NT2/D1 (cell line): ENCODE data around the gene OR10G3.
A peak's percentile ranks its signal among the peaks of the same experiment; 100 is the strongest.

ENCODE experiments used
- DNase-seq: peaks from one replicate; pipeline ENCODE4 v3.0.0-alpha.2; 2011; ENCODE audit warnings: low read depth, low spot score
- H3K27me3 ChIP-seq: 2 replicates; pipeline ENCODE4 v1.6.0; 2011; ENCODE audit warnings: mild to moderate bottlenecking; ENCODE audit not compliant: insufficient read length, insufficient read depth
- H3K36me3 ChIP-seq: 2 replicates; pipeline ENCODE4 v1.6.1; 2011; ENCODE audit warnings: mild to moderate bottlenecking, low read length, mixed read lengths; ENCODE audit not compliant: insufficient read depth, insufficient read length
- H3K4me1 ChIP-seq: 2 replicates; pipeline ENCODE4 v1.5.1; 2011; ENCODE audit not compliant: insufficient read depth, insufficient read length
- H3K4me3 ChIP-seq: 2 replicates; pipeline ENCODE4 v1.5.1; 2011; ENCODE audit warnings: low read depth; ENCODE audit not compliant: insufficient read length
- H3K9ac ChIP-seq: 2 replicates; pipeline ENCODE4 v1.6.0; 2011; ENCODE audit warnings: low read depth; ENCODE audit not compliant: insufficient read length
- H3K9me3 ChIP-seq: 2 replicates; pipeline ENCODE4 v1.5.1; 2011; ENCODE audit warnings: mild to moderate bottlenecking, low read length; ENCODE audit not compliant: insufficient read depth
- SUZ12 ChIP-seq: IDR thresholded peaks from 2 replicates; pipeline ENCODE4 v1.6.1; 2011; ENCODE audit not compliant: insufficient read length, insufficient read depth; ENCODE audit errors: extremely low read depth
- YY1 ChIP-seq: IDR thresholded peaks from 2 replicates; pipeline ENCODE4 v1.6.1; 2011; ENCODE audit not compliant: insufficient read length, insufficient read depth
- ZNF274 ChIP-seq: IDR thresholded peaks from 2 replicates; pipeline ENCODE4 v1.6.1; 2011; ENCODE audit warnings: mild to moderate bottlenecking, low read depth, low read length

The OR10G3 gene

DNA sequence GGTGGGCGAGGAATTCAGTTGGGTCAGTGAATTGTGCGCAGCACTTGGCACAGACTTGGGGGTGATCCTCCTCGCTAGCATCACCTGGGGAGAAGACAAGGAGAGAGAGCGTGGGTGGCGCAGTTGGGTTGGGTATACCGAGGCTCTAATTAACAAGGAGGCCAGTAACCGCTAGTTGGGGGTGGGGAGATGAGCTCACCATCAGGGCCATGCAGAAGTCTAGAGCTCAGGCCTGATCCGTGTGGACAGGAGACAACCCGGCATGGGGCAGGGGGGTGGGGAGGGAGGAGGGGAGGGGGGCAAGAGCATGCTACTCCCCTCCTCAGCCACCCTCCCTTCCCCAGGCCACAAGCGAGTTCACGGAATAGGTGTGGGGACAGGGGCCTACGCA is 54.3 kb downstream of the OR10G3 start:
- H3K9ac ChIP-seq = peak overlapping the region; percentile 82
- H3K27me3 ChIP-seq = no peaks in the 10 kb centered on the region
- no peak for TF ChIP-seq ZNF274
- TF ChIP-seq SUZ12 = no peak
- no peak for TF ChIP-seq YY1
- no peak for DNase-seq
- H3K36me3 ChIP-seq = peaks cover 41% of the 10 kb centered on the region
- peaks cover 21% of the 10 kb centered on the region for H3K4me1 ChIP-seq
- H3K4me3 ChIP-seq = peak overlapping the region; percentile 60
- no peaks in the 10 kb centered on the region for H3K9me3 ChIP-seq

DNA sequence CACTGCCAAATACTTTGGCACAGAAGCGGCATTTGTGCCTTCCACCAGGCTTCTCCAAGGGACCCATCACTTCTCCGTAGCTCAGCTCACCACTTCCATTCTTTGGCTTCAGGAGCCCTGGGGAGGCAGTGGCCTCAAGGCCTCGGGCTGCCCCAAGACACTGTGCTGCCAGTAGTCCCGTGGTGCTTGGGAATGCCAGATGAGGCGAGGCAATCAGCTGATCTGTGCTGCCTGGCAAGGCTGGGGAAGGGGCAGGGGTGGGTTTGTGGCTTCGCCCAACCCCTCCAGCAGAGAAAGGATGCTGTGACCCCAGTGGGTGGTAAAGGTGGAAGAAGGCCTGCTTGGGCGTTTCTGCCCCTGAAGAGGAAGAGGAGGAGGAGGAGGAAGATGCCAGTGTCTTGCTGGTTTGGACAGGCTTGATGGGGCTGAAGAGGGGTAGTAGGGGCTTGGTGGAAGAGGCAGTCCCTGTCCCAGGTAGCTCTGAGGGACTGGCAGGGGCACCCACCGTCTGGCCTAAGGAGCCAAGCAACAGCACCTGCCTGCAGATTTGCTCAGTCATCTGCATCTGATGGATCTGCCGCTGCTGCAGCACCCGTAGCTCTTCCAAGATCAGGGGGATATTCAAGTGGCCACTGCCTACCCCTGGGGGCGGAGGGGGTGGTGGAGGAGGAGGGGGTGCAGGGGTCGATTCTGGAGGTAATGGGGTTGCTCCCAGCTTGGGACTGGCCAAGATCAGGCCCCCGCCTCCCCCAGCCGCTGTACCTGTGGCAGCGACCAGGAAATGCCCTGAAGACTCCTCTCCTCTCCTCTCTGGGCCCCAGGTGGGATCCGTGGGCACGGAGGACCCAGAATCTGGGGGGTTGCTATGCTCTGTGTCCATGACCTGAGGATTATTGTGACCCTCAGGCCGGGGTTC is 55.0 kb downstream of the OR10G3 start:
- no peak for DNase-seq
- TF ChIP-seq YY1 (no peak), ZNF274 (no peak), SUZ12 (no peak)
- Histone ChIP-seq H3K9me3 (no peaks in the 10 kb centered on the region), H3K4me3 (peak overlapping the region; percentile 60), H3K9ac (peak overlapping the region; percentile 82), H3K36me3 (peaks cover 48% of the 10 kb centered on the region), H3K4me1 (peaks cover 21% of the 10 kb centered on the region), H3K27me3 (no peaks in the 10 kb centered on the region)

GRCh38 chr14:21523203-21523602 is 56.7 kb downstream of the OR10G3 start:
- Histone ChIP-seq H3K36me3 (peaks cover 48% of the 10 kb centered on the region), H3K4me1 (peaks cover 21% of the 10 kb centered on the region), H3K9ac (no peak overlapping the region)

GRCh38 chr14:21521501-21521900 is 58.4 kb downstream of the OR10G3 start:
- Histone ChIP-seq H3K9ac (no peak overlapping the region), H3K9me3 (no peaks in the 10 kb centered on the region), H3K4me3 (no peak overlapping the region), H3K4me1 (peaks cover 21% of the 10 kb centered on the region), H3K36me3 (peaks cover 48% of the 10 kb centered on the region), H3K27me3 (no peaks in the 10 kb centered on the region)
- TF ChIP-seq ZNF274 = no peak
- TF ChIP-seq YY1 = no peak
- TF ChIP-seq SUZ12 = no peak
- no peak for DNase-seq

More at GRCh38 chr14:21523203-21523602, 56.7 kb downstream of the OR10G3 start:
- no peak for TF ChIP-seq SUZ12
- no peak for TF ChIP-seq YY1
- TF ChIP-seq ZNF274 = no peak
- Histone ChIP-seq H3K27me3 (no peaks in the 10 kb centered on the region), H3K9me3 (no peaks in the 10 kb centered on the region), H3K4me3 (no peak overlapping the region)
- DNase-seq = no peak

DNA sequence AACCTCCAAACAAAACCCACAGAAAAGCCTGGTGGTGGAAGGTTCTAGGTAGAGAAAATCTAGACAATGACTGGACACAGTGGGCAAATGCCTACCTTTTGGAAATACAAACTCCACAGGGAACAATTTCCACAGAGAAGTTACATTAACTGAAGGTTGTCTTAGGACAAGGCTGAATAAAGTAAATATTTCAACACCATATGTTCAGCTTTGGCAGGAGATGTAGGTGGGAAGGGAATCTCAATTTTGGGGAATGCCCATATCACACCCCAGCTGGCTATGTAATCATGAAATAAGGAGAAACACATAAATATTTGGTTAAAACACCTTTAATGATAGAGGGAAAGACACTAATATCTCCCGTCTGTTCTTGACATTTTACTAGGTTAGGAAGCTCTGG is 59.1 kb downstream of the OR10G3 start:
- no peak for TF ChIP-seq ZNF274
- TF ChIP-seq YY1 = no peak
- TF ChIP-seq SUZ12 = no peak
- Histone ChIP-seq H3K27me3 (no peaks in the 10 kb centered on the region), H3K4me3 (no peak overlapping the region), H3K36me3 (peaks cover 48% of the 10 kb centered on the region), H3K9me3 (no peaks in the 10 kb centered on the region), H3K4me1 (peaks cover 21% of the 10 kb centered on the region), H3K9ac (no peak overlapping the region)
- DNase-seq = no peak

DNA sequence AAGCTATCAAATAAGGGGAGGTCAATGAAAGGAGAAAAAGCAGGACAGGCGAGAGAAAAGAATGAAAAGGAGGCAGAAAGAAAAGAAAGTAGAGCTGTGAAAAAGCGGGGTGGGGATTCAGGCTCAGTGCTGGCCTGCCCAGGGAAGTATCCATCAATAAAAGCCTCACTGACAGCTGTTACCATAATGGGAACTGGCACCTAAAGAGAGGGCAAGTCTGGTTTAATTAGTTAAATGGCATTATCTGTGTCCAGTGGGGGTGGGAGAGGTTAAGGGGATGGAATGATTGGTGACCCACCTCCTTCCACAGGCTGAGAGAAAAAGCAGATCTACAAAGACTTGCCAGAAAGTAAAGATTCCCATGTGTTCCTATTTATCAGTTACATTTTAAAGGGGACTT is 61.2 kb downstream of the OR10G3 start:
- no peaks in the 10 kb centered on the region for H3K27me3 ChIP-seq
- no peak overlapping the region for H3K9ac ChIP-seq
- peaks cover 5% of the 10 kb centered on the region for H3K4me1 ChIP-seq
- no peak for DNase-seq
- no peaks in the 10 kb centered on the region for H3K9me3 ChIP-seq
- no peak for TF ChIP-seq ZNF274
- TF ChIP-seq YY1 = no peak
- TF ChIP-seq SUZ12 = no peak
- peaks cover 31% of the 10 kb centered on the region for H3K36me3 ChIP-seq
- H3K4me3 ChIP-seq = no peak overlapping the region
